Esophagus muscularis mucosa (tissue), 3 donors: ENCODE data around the gene ZNF543.

Experiments used
- CTCF ChIP-seq, 3 experiments: fragments of 200-600 bp in 2 of 3; fragments of 450-650 bp in 1 of 3; sonication (generic) in 2 of 3; IDR thresholded peaks; one replicate each; pipeline ENCODE4 v1.5.1; 2017 to 2019; ENCODE audit warnings: antibody characterized with exemption in 3 of 3, mild to moderate bottlenecking in 2 of 3, moderate library complexity in 1 of 3
- POLR2A ChIP-seq: fragments of 450-650 bp; IDR thresholded peaks from one replicate; pipeline ENCODE4 v1.6.1; 2017; ENCODE audit warnings: antibody characterized with exemption, moderate library complexity, mild to moderate bottlenecking, low read depth
- POLR2AphosphoS5 ChIP-seq, 2 donors: sonication (generic); formaldehyde crosslinking; IDR thresholded peaks; one replicate each; pipeline ENCODE4 v1.6.1; 2017; ENCODE audit warnings: antibody characterized with exemption in 2 of 2

GRCh38 chr19:57324992-57325391 is 4.7 kb downstream of the ZNF543 start:
- TF ChIP-seq CTCF (IDR thresholded peaks at IDR 0.05) = no peak
- TF ChIP-seq POLR2AphosphoS5 (IDR thresholded peaks at IDR 0.05) = no peak
- no peak for TF ChIP-seq POLR2A
